HPDE6-E6E7 (cell line): ENCODE measurements around the gene HOXB7.

Experiments
- DNase-seq: peaks from one replicate; pipeline ENCODE4 v3.0.0; 2011; ENCODE audit warnings: missing footprints; ENCODE audit errors: extremely low spot score

Gene HOXB7

DNA sequence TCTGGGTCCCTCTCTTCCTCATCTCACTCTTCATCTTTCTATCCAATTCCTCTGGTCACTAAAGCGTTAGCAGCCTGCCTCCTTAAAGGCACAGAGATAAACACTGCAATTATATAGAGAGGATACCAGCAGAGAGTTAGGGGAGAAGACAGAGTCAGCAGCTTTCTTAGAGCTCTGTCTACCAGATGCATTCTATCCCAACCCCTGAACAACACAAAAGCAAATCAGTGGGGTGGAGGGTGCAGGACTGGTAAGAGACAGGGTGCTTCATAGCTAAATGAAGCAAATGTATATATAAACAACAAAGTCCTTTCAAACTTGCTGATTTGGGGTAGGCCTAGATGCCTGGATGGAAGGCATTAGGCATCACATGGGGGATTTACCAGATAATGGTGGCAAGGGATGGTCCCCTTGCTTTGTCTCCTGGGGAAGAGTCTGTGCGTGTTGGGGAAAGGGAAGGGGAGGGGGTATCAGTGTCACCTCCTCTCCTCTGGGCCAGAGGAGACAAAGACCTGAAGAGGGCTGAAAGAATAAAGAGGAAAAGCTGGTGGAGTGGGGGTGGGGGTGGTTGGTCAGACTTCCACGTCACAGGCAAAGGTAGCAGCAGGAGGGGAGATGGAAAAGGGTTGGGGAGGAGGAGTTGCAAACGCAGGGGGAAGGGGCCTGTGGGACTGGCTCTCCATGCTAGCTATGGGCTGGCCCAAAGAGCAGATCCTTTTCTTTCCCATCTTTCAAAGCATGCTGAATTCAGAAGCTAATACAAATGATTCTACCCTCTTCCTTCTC, 44.7 kb downstream of the HOXB7 start:
- no peak for DNase-seq

DNA sequence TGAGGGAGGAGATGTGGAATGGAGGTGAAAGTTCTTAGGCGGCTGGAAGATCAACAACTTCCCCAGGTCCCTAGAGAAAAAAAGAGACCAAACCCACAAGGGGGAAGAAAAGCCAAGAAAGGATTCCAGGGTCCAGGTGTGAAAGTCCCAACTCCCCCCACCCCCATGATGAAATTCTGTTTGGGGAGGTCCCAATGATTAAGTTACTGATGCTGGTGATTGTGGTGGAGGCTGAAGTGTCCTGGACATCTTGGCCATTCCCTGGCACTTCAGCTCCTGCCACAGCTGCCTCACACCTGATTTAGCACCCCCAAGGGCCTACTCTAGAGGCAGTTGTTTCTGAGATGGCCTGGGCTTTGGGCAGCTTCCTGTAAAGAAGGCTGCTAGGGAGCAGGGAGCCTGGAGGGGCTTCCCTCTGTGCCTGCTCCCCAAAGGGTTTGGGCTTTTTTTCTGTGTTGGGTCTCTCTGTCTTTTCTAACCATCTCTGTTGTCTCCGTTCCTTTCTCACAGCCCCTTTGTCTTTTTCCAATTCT, 45.7 kb downstream of the HOXB7 start:
- no peak for DNase-seq

DNA sequence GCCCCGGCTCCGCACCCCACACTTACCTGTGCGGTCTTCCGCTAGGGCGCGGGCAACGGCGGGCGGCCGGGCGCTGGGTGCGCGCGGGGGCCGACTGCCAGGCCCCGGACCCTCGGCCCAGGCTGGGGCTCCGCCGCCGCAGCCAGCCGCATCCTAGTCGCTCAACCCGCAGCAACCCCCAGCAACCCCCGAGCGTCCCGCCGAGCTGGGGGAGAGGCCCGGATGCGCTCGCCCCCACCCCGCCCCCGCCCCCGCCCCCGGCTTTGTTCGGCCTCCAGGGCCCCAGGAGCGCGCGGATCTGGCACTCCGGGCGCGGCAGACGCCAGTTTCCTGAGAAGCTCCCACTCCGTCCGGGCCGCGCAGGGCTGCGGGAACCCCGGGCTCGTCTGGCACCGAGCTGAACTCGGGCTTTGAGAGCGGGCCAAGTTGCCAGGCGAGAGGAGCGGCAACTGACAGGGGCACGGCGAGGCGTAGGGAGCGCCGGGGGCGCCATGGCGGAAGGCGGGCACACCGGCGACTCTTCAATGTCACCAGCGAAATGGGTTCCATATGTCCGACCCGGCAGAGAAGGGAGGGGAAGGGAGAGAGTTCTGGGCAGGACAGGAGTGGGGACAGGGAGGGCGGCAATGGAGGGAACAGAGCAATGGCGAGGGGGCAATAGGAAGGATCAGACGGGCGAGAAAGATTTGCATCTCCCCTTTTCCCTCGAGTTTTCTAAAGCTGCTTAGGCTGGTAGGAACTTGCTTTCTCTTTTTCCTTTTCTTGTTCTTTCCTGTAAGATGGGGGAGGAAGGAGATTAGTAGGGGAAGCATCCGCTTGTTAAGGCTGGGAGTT, 46.4 kb downstream of the HOXB7 start:
- peak; percentile 14 for DNase-seq

DNA sequence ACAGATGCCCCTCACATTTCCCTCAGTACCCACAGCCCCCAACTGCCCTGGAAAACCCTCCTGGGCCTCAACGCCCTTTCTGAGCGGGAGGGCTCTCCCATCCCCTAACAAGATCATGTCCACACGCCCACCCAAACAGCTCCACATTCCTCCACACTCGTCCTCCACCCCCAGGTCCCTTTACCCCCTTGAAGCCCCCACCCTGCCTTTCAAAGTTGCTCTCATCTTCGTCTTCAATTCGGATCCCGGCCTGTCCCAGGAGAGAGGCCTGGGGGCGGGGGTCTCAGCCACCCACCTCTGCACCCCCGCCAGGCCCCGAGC, 47.0 kb downstream of the HOXB7 start:
- DNase-seq = no peak

GRCh38 chr17:48563385-48563838, 47.4 kb downstream of the HOXB7 start:
- DNase-seq = no peak

DNA sequence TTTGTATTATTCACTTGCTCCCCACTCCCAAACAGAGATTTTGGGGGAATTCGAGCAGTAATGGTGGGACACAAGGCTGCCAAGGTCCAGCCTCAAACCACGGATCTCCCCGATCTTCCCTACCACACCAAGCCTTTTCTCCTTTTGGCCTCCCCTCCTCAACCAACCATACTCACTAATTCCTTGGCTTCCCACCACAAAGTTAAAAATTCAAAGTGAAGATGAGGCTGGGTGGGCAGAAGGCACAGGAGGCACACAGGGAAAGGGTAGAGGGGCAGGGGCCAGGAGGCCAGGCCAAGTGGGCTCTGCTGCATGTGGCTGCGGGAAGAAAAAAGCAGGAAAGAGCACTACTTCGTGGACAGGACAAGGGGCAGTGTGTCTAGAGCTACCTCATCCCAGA, 47.9 kb downstream of the HOXB7 start:
- DNase-seq = no peak

DNA sequence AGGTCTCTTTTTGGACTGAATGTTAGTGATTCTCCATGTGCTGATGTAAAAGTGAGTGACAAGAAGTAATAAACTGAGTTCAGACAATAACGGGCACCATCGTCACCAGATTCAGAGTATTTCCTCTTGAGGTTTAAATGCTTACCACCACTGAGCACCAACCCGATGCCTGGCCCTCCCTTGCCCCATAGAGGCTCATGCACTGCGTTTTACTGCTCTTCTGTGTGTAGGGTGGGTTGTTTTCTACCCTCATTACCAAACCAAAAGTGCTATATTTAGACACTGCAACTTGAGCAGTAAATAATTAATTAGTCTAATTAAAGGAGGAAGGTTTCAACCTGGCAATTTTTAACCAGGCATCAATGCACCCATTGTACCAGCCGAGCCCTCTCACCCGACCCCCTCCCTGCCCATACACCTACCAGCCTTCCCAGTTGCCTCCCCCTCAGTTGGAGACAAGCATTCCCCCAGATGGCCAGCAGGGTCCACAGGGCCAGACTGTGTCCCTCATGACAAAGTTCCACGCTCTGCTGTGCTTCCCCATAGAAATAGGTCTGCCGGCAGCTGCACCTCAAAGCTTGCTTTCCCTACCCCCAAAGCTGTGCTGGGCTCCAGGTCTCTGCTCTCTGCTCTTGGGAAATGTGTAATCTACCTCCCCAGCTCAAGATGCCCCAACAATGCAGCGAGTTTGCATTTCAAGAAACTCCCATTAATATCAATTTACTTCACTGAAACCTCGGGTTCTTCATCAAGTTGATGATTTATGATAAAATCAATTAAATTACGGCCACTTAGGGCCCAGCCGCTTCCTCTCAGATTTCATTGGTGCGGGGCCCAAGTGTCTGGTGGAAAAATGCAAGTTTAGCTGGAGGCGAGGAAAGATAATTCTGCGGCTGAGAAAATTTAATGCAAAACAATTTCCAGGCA, 48.7 kb downstream of the HOXB7 start:
- no peak for DNase-seq

GRCh38 chr17:48559840-48560817, 50.7 kb downstream of the HOXB7 start:
- DNase-seq = no peak

GRCh38 chr17:48559122-48559839, 51.5 kb downstream of the HOXB7 start:
- DNase-seq = no peak

- DNase-seq = no peak
Observed at GRCh38 chr17:48558831-48559121, 52.0 kb downstream of the HOXB7 start.

- no peak for DNase-seq
Observed at GRCh38 chr17:48558057-48558830, 52.6 kb downstream of the HOXB7 start.
